GM21619 (cell line): ENCODE data around the gene BABAM2.
"Not testable (repeated sequence)": the region's sequence is repeated elsewhere in the genome, so short reads cannot be mapped to it uniquely, and the experiment has no call there.

ENCODE experiments used
- ATAC-seq: cut with Tn5 transposase; IDR thresholded peaks from one replicate; pipeline ENCODE4 v1.9.1; 2021; ENCODE audit not compliant: unreplicated experiment

Gene BABAM2

GRCh38 chr2:28365158-28365557 is 474.6 kb downstream of the BABAM2 start:
- no peak for ATAC-seq

GRCh38 chr2:28366149-28366495 is 475.6 kb downstream of the BABAM2 start:
- ATAC-seq, result no peak

- ATAC-seq, result no peak
These were observed 476.2 kb downstream of the BABAM2 start for GRCh38 chr2:28366496-28367282.

- ATAC-seq, result no peak
These were observed 477.3 kb downstream of the BABAM2 start for GRCh38 chr2:28367667-28368356.

- no peak for ATAC-seq
These were observed 477.8 kb downstream of the BABAM2 start for GRCh38 chr2:28368357-28368798.

GRCh38 chr2:28369358-28369757 is 478.8 kb downstream of the BABAM2 start:
- no peak for ATAC-seq

GRCh38 chr2:28370354-28370753 is 479.8 kb downstream of the BABAM2 start:
- ATAC-seq, result no peak

GRCh38 chr2:28371728-28372127 is 481.2 kb downstream of the BABAM2 start:
- ATAC-seq, result not testable (repeated sequence)

- ATAC-seq, result no peak
These were observed 483.3 kb downstream of the BABAM2 start for GRCh38 chr2:28373854-28374253.

- no peak for ATAC-seq
These were observed 483.8 kb downstream of the BABAM2 start for GRCh38 chr2:28374331-28374730.

GRCh38 chr2:28375236-28375635 is 484.7 kb downstream of the BABAM2 start:
- no peak for ATAC-seq

GRCh38 chr2:28375742-28376631 is 485.5 kb downstream of the BABAM2 start:
- no peak for ATAC-seq

GRCh38 chr2:28377195-28377816 is 486.8 kb downstream of the BABAM2 start:
- no peak for ATAC-seq

- no peak for ATAC-seq
These were observed 487.6 kb downstream of the BABAM2 start for GRCh38 chr2:28377984-28378678.

GRCh38 chr2:28378679-28379584 is 488.4 kb downstream of the BABAM2 start:
- no peak for ATAC-seq

GRCh38 chr2:28380219-28380618 is 489.7 kb downstream of the BABAM2 start:
- no peak for ATAC-seq

GRCh38 chr2:28381225-28382180 is 491.0 kb downstream of the BABAM2 start:
- ATAC-seq, result no peak

GRCh38 chr2:28382755-28383154 is 492.2 kb downstream of the BABAM2 start:
- no peak for ATAC-seq
